Smooth muscle cell (in vitro differentiated cells): ENCODE results near the gene CCM2. TPM values are rescaled to one million over a fixed set of nuclear protein-coding genes. Genes with fewer than 3 reads are reported as not detected.
"Not testable (repeated sequence)": the region's sequence is repeated elsewhere in the genome, so short reads cannot be mapped to it uniquely, and the experiment has no call there.

Experiments used
- DNase-seq: peaks from one replicate; lab custom pipeline; 2025; ENCODE audit not compliant: unreplicated experiment; lab: John Stamatoyannopoulos, UW
- H2AFZ ChIP-seq: fragments of 200-600 bp; sonication (generic); 2 replicates; pipeline ENCODE4 v1.6.0; 2016; ENCODE audit warnings: antibody characterized with exemption, low read depth, mild to moderate bottlenecking
- H3F3A ChIP-seq: fragments of 200-600 bp; sonication (generic); 2 replicates; pipeline ENCODE4 v1.6.0; 2017; ENCODE audit warnings: antibody characterized with exemption, low read depth
- H3K27ac ChIP-seq: fragments of 200-600 bp; sonication (generic); 2 replicates; pipeline ENCODE4 v1.5.1; 2016; ENCODE audit warnings: low read depth, mild to moderate bottlenecking
- H3K27me3 ChIP-seq: fragments of 200-600 bp; sonication (generic); 2 replicates; pipeline ENCODE4 v1.6.1; 2016; ENCODE audit warnings: low read depth, mild to moderate bottlenecking
- H3K36me3 ChIP-seq: fragments of 200-600 bp; sonication (generic); 2 replicates; pipeline ENCODE4 v1.5.1; 2016; ENCODE audit warnings: low read depth
- H3K4me1 ChIP-seq: fragments of 200-600 bp; sonication (generic); 2 replicates; pipeline ENCODE4 v1.5.1; 2016; ENCODE audit warnings: low read depth
- H3K4me2 ChIP-seq: fragments of 200-600 bp; sonication (generic); 2 replicates; pipeline ENCODE4 v1.6.0; 2016; ENCODE audit warnings: mild to moderate bottlenecking
- H3K4me3 ChIP-seq: fragments of 200-600 bp; sonication (generic); 2 replicates; pipeline ENCODE4 v1.5.1; 2016; ENCODE audit warnings: mild to moderate bottlenecking
- H3K79me2 ChIP-seq: fragments of 200-600 bp; sonication (generic); 2 replicates; pipeline ENCODE4 v1.6.0; 2016; ENCODE audit warnings: low read depth, mild to moderate bottlenecking
- H3K9ac ChIP-seq: fragments of 200-600 bp; sonication (generic); 2 replicates; pipeline ENCODE4 v1.6.0; 2016; ENCODE audit warnings: low read depth
- H3K9me3 ChIP-seq: fragments of 200-600 bp; sonication (generic); replicated peaks from 2 replicates; pipeline ENCODE4 v1.5.1; 2016; ENCODE audit warnings: low read depth
- H4K20me1 ChIP-seq: fragments of 200-600 bp; sonication (generic); 2 replicates; pipeline ENCODE4 v1.6.0; 2016; ENCODE audit warnings: low read depth
- WGBS: methylation state at CpG from one replicate; pipeline ENCODE4 v1.1.7; 2016; ENCODE audit warnings: low lambda C conversion rate; 5-methylcytosine and 5-hydroxymethylcytosine counted together
- polyA plus RNA-seq: library from polyadenylated mRNA; unstranded; fragments of >200 nt; fragmentation: Nextera tagmentation; extraction: Ambion mirVana; gene quantifications from 2 replicates; pipeline ENCODE4 v1.2.1, GENCODE V29; 2016
- total RNA-seq: library from RNA; depleted of rRNA; stranded (reverse); fragments of >200 nt; gene quantifications from 2 replicates; pipeline ENCODE4 v1.2.3, GENCODE V29; 2014
- TF ChIP-seq, protein P1 (sequence below): fragments of 200-600 bp; sonication (generic); IDR thresholded peaks from 2 replicates; pipeline ENCODE4 v1.5.1; 2017; ENCODE audit warnings: borderline replicate concordance, mild to moderate bottlenecking, antibody characterized with exemption; ENCODE audit not compliant: insufficient read depth, poor library complexity, severe bottlenecking

CCM2 gene
- total and polyA plus RNA-seq, 2 experiments from 2014 or later, result 32.6 to 85.5 TPM

DNA sequence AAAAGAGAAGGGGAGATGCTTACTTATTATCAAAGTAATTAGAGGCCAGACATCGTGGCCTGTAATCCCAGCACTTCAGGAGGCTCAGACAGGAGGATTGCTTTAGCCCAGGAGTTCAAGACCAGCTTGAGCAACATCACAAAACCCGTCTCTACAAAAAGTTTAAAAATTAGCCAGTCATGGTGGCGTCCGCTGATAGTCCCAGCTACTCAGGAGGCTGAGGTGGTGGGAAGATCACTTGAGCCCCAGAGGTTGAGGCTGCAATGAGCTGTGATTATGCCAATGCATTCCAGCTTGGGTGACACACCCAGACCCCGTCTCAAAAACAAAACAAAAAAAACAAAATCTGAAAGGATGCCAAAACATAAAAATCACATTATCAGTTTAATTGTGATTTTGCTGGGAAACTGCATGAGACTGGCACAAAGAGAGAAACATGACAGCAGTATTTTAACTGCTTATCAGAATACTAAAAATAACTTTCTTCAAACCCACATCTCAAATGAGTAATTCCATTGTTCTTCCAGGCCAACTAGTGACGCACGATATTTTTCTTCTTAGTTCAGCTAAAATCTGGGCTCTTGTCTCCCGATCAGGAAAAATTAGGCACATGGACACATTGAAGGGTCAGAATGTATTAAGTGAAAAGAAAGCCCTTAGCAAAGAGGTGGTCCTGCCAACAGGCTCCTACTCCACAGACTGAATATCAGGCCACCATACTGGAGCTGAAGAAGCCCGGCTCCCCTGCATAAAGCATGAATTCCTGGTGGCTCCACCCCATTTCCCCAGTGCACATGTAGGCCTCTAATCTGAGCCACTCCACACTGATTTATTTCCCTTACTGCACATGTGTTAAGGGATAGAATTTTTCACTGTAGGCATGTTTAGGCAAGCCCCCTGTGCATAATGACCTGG is 9.6 kb upstream of the CCM2 start:
- Histone ChIP-seq H3K9ac (peak overlapping the region; percentile 36), H3K27me3 (no peaks in the 10 kb centered on the region), H3K9me3 (no peaks in the 10 kb centered on the region), H3K4me3 (no peak overlapping the region), H3K79me2 (peaks cover 5% of the 10 kb centered on the region), H3K27ac (peak overlapping the region; percentile 58), H2AFZ (no peak overlapping the region), H4K20me1 (peaks cover 1% of the 10 kb centered on the region), H3F3A (no peaks in the 10 kb centered on the region), H3K4me2 (no peak overlapping the region), H3K36me3 (no peaks in the 10 kb centered on the region), H3K4me1 (peaks cover 12% of the 10 kb centered on the region)
- TF ChIP-seq, protein P1, sequence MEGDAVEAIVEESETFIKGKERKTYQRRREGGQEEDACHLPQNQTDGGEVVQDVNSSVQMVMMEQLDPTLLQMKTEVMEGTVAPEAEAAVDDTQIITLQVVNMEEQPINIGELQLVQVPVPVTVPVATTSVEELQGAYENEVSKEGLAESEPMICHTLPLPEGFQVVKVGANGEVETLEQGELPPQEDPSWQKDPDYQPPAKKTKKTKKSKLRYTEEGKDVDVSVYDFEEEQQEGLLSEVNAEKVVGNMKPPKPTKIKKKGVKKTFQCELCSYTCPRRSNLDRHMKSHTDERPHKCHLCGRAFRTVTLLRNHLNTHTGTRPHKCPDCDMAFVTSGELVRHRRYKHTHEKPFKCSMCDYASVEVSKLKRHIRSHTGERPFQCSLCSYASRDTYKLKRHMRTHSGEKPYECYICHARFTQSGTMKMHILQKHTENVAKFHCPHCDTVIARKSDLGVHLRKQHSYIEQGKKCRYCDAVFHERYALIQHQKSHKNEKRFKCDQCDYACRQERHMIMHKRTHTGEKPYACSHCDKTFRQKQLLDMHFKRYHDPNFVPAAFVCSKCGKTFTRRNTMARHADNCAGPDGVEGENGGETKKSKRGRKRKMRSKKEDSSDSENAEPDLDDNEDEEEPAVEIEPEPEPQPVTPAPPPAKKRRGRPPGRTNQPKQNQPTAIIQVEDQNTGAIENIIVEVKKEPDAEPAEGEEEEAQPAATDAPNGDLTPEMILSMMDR, result no peak
- DNase-seq, result no peak
- WGBS, result 82% methylated on average over 9 of the region's 9 CpGs

DNA sequence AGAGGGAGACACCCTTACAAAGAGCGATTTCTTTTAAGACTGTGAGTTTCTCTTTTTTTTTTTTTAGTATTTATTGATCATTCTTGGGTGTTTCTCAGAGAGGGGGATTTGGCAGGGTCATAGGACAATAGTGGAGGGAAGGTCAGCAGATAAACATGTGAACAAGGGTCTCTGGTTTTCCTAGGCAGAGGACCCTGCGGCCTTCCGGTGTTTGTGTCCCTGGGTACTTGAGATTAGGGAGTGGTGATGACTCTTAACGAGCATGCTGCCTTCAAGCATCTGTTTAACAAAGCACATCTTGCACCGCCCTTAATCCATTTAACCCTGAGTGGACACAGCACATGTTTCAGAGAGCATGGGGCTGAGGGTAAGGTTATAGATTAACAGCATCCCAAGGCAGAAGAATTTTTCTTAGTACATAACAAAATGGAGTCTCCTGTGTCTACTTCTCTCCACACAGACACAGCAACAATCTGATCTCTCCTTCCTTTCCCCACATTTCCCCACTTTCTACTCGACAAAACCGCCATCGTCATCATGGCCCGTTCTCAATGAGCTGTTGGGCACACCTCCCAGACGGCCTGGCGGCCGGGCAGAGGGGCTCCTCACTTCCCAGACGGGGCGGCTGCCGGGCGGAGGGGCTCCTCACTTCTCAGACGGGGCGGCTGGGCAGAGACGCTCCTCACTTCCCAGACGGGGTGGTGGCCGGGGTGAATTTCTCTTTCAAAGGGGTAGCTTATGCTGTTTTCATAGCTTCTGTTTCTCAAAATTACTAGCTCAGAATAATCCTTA is 7.8 kb upstream of the CCM2 start:
- H3K79me2 ChIP-seq, H3K4me3 ChIP-seq, DNase-seq, H3K4me1 ChIP-seq, H3F3A ChIP-seq, H3K36me3 ChIP-seq, H3K27ac ChIP-seq, H3K27me3 ChIP-seq, H3K4me2 ChIP-seq, H4K20me1 ChIP-seq, H3K9me3 ChIP-seq, H3K9ac ChIP-seq, H2AFZ ChIP-seq: not testable (repeated sequence)
- 90% methylated on average over 21 of the region's 21 CpGs for WGBS

DNA sequence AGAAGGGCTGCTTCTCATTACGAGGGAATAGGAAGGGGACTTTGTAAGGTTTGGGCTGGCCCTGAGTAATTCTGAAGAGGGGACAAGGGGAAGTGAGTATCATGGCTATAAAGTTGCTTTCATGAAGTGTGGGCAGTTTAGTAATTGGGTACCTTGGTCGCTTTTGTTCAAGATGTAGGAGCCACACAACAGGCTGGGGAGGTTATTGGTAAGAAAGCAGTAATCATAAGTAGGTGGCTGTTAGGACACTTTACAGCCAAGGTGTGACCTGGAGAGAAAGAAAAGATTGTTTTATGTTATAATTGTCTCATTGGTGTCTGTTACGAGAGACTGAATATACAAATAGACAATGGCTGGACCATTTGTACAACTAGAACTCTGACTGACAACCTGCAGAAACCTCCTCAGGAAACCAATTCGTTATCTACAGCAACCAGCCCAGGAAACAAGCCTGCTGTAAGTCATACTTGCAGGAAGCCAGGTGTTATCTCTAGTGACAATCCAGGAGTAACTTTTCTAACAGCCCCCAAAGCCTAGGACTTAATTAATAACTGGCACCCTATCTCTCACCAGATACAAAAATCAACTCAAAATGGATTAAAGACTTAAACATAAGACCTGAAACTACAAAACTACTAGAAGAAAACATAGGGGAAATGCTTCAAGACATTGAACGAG is 5.0 kb upstream of the CCM2 start:
- no peaks in the 10 kb centered on the region for H3K4me1 ChIP-seq
- H3F3A ChIP-seq, result no peaks in the 10 kb centered on the region
- H3K27ac ChIP-seq, result no peak overlapping the region
- no peaks in the 10 kb centered on the region for H3K27me3 ChIP-seq
- H4K20me1 ChIP-seq, result no peaks in the 10 kb centered on the region
- DNase-seq, result no peak
- WGBS, result 91% methylated on average over 5 of the region's 5 CpGs
- no peaks in the 10 kb centered on the region for H3K36me3 ChIP-seq
- H2AFZ ChIP-seq, result no peak overlapping the region
- no peaks in the 10 kb centered on the region for H3K9me3 ChIP-seq
- H3K4me2 ChIP-seq, result no peak overlapping the region
- TF ChIP-seq, protein P1, result no peak
- H3K79me2 ChIP-seq, result no peaks in the 10 kb centered on the region
- no peak overlapping the region for H3K4me3 ChIP-seq
- no peak overlapping the region for H3K9ac ChIP-seq
